ENCODE measurements around the gene SSB.
"Not testable (repeated sequence)": the region's sequence is repeated elsewhere in the genome, so short reads cannot be mapped to it uniquely, and the experiment has no call there.

SSB gene

GRCh38 chr2:169759987-169760386 lies 38.7 kb upstream of the SSB start:
- TF ChIP-seq, protein P1, sequence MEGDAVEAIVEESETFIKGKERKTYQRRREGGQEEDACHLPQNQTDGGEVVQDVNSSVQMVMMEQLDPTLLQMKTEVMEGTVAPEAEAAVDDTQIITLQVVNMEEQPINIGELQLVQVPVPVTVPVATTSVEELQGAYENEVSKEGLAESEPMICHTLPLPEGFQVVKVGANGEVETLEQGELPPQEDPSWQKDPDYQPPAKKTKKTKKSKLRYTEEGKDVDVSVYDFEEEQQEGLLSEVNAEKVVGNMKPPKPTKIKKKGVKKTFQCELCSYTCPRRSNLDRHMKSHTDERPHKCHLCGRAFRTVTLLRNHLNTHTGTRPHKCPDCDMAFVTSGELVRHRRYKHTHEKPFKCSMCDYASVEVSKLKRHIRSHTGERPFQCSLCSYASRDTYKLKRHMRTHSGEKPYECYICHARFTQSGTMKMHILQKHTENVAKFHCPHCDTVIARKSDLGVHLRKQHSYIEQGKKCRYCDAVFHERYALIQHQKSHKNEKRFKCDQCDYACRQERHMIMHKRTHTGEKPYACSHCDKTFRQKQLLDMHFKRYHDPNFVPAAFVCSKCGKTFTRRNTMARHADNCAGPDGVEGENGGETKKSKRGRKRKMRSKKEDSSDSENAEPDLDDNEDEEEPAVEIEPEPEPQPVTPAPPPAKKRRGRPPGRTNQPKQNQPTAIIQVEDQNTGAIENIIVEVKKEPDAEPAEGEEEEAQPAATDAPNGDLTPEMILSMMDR (IDR thresholded peaks at IDR 0.05; ENCODE audit: low read depth, low read length, missing control alignments): no peak
- no peak for DNase-seq (ENCODE audit: low read depth)
- no peak overlapping the region for H3K4me3 ChIP-seq (ENCODE audit: low read depth, low read length)

GRCh38 chr2:169760798-169761197 lies 37.9 kb upstream of the SSB start:
- not testable (repeated sequence) for DNase-seq (ENCODE audit: low read depth); H3K4me3 ChIP-seq (ENCODE audit: low read depth, low read length)

DNA sequence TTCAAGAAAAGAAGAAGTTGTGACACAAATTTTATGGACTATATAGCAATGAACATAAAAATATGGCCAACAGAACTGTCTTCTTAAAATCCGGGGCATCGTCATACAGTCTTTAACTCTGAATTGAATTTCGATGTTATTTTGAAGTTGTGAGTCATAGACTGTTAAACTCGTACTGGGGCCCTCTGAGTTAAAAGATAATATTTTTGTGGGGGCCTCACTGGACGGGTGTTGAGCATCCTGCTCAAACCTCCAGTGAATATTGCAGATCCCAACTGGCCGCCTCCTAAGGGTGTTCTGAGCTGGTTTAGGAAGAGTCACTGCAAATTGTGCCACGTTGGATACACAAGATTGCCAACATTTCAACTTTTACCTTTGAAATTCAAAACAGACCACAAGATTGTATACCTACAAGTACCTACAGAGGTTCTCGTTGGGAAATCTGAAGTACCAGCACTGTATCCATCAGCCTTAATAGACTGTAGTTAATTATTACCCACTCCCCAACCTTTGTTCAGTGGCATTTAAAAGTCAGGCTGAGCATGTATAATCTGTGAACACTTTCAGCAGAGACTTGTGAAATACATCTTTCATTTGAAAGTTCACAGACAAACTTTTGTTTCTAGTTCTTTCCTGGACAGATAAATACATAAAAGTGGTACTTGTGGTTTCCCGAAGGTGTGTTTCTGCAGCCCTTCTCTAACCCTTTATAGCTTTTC lies 37.3 kb upstream of the SSB start:
- H3K4me3 ChIP-seq (ENCODE audit: low read depth, low read length): no peak overlapping the region
- TF ChIP-seq, protein P1 (IDR thresholded peaks at IDR 0.05; ENCODE audit: low read depth, low read length, missing control alignments): no peak
- no peak for DNase-seq (ENCODE audit: low read depth)

DNA sequence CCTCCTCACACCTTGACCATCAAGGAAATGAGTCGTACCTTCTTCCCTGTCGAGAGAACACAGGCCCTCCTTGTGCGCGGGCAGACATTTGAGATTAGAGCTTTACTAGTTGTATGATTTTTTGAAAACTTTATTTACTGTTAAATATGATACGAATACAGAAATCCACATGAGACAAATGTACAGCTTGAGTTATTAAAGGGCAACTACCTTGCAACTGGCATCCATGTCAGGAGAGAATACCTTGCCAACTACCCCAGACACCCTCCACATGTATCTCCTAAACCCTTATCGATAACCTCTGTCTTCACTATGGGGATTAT lies 36.7 kb upstream of the SSB start:
- TF ChIP-seq, protein P1 (IDR thresholded peaks at IDR 0.05; ENCODE audit: low read depth, low read length, missing control alignments): no peak
- no peak for DNase-seq (ENCODE audit: low read depth)
- H3K4me3 ChIP-seq (ENCODE audit: low read depth, low read length): no peak overlapping the region

GRCh38 chr2:169765523-169765922 lies 33.1 kb upstream of the SSB start:
- TF ChIP-seq, protein P1 (IDR thresholded peaks at IDR 0.05; ENCODE audit: low read depth, low read length, missing control alignments): no peak
- no peak overlapping the region for H3K4me3 ChIP-seq (ENCODE audit: low read depth, low read length)
- DNase-seq (ENCODE audit: low read depth): no peak

GRCh38 chr2:169767243-169767888 lies 31.3 kb upstream of the SSB start:
- TF ChIP-seq, protein P1 (IDR thresholded peaks at IDR 0.05; ENCODE audit: low read depth, low read length, missing control alignments): peak; percentile 66
- peak; percentile 21 for DNase-seq (ENCODE audit: low read depth)
- no peak overlapping the region for H3K4me3 ChIP-seq (ENCODE audit: low read depth, low read length)

DNA sequence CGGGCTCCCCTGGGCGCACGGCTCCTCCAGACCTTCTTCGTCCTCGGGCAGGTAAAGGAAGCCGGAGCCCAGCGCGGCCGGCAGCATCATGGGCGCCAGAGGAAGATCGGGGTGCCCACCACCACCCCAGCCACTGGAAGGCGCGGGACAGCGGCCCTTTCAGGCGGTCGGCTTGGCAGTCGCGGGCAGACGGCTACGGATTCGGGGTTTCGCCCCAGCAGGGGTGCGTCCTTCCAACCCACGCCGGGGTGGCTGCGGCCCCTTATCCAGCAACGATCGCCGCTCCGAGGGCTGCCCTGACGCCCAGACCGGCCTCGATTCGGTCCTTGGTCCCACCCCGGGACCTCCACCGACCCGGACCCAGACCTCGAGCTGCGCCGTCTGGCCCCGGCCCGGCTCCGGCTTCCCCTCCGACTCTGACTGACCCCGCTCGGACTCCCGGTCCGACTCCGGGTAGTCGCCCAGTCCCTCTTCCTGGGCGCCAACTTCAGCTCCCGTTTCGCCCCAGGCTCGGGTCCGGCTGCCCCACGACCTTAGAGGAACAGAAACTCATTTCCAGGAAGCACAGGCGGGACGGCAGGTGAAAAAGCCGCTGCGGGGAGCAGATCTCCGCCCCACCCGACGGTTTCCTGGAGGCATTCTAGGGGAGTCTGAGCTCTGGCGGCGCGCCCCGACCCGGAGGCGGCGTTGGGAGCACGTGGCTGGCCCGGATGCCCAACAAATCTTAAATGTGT lies 30.2 kb upstream of the SSB start:
- H3K4me3 ChIP-seq (ENCODE audit: low read depth, low read length): peak overlapping the region; percentile 39
- TF ChIP-seq, protein P1 (IDR thresholded peaks at IDR 0.05; ENCODE audit: low read depth, low read length, missing control alignments): no peak
- no peak for DNase-seq (ENCODE audit: low read depth)

Measured in GM12864 (cell line).